ENCODE data around the gene RAD52. TPM values are rescaled to one million over a fixed set of nuclear protein-coding genes. Genes with fewer than 3 reads are reported as not detected.

Gene RAD52
- polyA plus RNA-seq, 3 donors: 22.3 to 26.0 (median 24.5) TPM

- peak in 1 of 3 donors; percentile 45 for DNase-seq (ENCODE audit: low read depth in 3 of 3, low spot score in 2 of 3)
These were observed 33.3 kb downstream of the RAD52 start for GRCh38 chr12:916240-916639.

- DNase-seq (ENCODE audit: low read depth in 3 of 3, low spot score in 2 of 3): no peak
These were observed 34.4 kb downstream of the RAD52 start for GRCh38 chr12:915090-915489.

- DNase-seq (ENCODE audit: low read depth in 3 of 3, low spot score in 2 of 3): no peak
These were observed 35.4 kb downstream of the RAD52 start for GRCh38 chr12:913919-914698.

GRCh38 chr12:912466-913235 is 36.8 kb downstream of the RAD52 start:
- DNase-seq (ENCODE audit: low read depth in 3 of 3, low spot score in 2 of 3): no peak

GRCh38 chr12:911191-911826 is 38.2 kb downstream of the RAD52 start:
- no peak for DNase-seq (ENCODE audit: low read depth in 3 of 3, low spot score in 2 of 3)

GRCh38 chr12:910416-910815 is 39.1 kb downstream of the RAD52 start:
- no peak for DNase-seq (ENCODE audit: low read depth in 3 of 3, low spot score in 2 of 3)

GRCh38 chr12:909861-910260 is 39.6 kb downstream of the RAD52 start:
- no peak for DNase-seq (ENCODE audit: low read depth in 3 of 3, low spot score in 2 of 3)

GRCh38 chr12:907413-908185 is 41.9 kb downstream of the RAD52 start:
- DNase-seq (ENCODE audit: low read depth in 3 of 3, low spot score in 2 of 3): no peak

GRCh38 chr12:906062-906585 is 43.4 kb downstream of the RAD52 start:
- no peak for DNase-seq (ENCODE audit: low read depth in 3 of 3, low spot score in 2 of 3)

- DNase-seq (ENCODE audit: low read depth in 3 of 3, low spot score in 2 of 3): no peak
These were observed 44.0 kb downstream of the RAD52 start for GRCh38 chr12:905261-906031.

GRCh38 chr12:904010-904414 is 45.5 kb downstream of the RAD52 start:
- no peak for DNase-seq (ENCODE audit: low read depth in 3 of 3, low spot score in 2 of 3)

- no peak for DNase-seq (ENCODE audit: low read depth in 3 of 3, low spot score in 2 of 3)
These were observed 46.4 kb downstream of the RAD52 start for GRCh38 chr12:903055-903454.

GRCh38 chr12:902581-902980 is 46.9 kb downstream of the RAD52 start:
- DNase-seq (ENCODE audit: low read depth in 3 of 3, low spot score in 2 of 3): no peak

GRCh38 chr12:897386-897785 is 52.1 kb downstream of the RAD52 start:
- no peak for DNase-seq (ENCODE audit: low read depth in 3 of 3, low spot score in 2 of 3)

- no peak for DNase-seq (ENCODE audit: low read depth in 3 of 3, low spot score in 2 of 3)
These were observed 53.5 kb downstream of the RAD52 start for GRCh38 chr12:896031-896430.

GRCh38 chr12:894226-894625 is 55.3 kb downstream of the RAD52 start:
- no peak for DNase-seq (ENCODE audit: low read depth in 3 of 3, low spot score in 2 of 3)

GRCh38 chr12:886206-886605 is 63.3 kb downstream of the RAD52 start:
- no peak for DNase-seq (ENCODE audit: low read depth in 3 of 3, low spot score in 2 of 3)

GRCh38 chr12:885701-886100 is 63.8 kb downstream of the RAD52 start:
- no peak for DNase-seq (ENCODE audit: low read depth in 3 of 3, low spot score in 2 of 3)

- DNase-seq (ENCODE audit: low read depth in 3 of 3, low spot score in 2 of 3): no peak
These were observed 64.6 kb downstream of the RAD52 start for GRCh38 chr12:884746-885414.

Data from right renal cortex interstitium (tissue), 3 donors.